PC-9 (cell line): ENCODE results near the gene PXDN. TPM values are rescaled to one million over a fixed set of nuclear protein-coding genes. Genes with fewer than 3 reads are reported as not detected.

Experiments used
- BruUV-seq: library from RNA; stranded (reverse); fragments of 400-500 nt; replicated peaks from 2 replicates; lab custom pipeline; 2021; lab: Mats Ljungman, UMichigan
- CTCF ChIA-PET: fragments of 300-600 bp; sonication (Branson Sonifier 250); formaldehyde crosslinking; loops from one replicate; lab custom pipeline; 2022; ENCODE audit warnings: antibody characterized with exemption; lab: Charles Lee
- POLR2A ChIA-PET: fragments of 300-600 bp; sonication (Branson Sonifier 250); formaldehyde crosslinking; loops from one replicate; lab custom pipeline; 2022; ENCODE audit warnings: antibody characterized with exemption; ENCODE audit not compliant: unreplicated experiment; lab: Charles Lee
- DNase-seq, 2 experiments: peaks; one replicate each; pipeline versions ENCODE4 v3.0.0 to v3.0.0-alpha.2; 2015 to 2022; ENCODE audit warnings: mixed read lengths in 1 of 2
- H2AFZ ChIP-seq: fragments of 200-600 bp; sonication (generic); 2 replicates; pipeline ENCODE4 v1.8.1; 2017; ENCODE audit warnings: antibody characterized with exemption
- H3F3A ChIP-seq: fragments of 200-600 bp; sonication (generic); 2 replicates; pipeline ENCODE4 v1.8.1; 2017; ENCODE audit warnings: antibody characterized with exemption, mild to moderate bottlenecking, low read depth; ENCODE audit not compliant: insufficient read depth
- H3K27ac ChIP-seq: fragments of 200-600 bp; sonication (generic); 2 replicates; pipeline ENCODE4 v1.6.1; 2016; ENCODE audit warnings: mixed run types
- H3K27me3 ChIP-seq: fragments of 200-600 bp; sonication (generic); 2 replicates; pipeline ENCODE4 v1.6.1; 2016; ENCODE audit warnings: low read depth, mixed run types; ENCODE audit not compliant: insufficient read depth
- H3K36me3 ChIP-seq: fragments of 200-600 bp; sonication (generic); 2 replicates; pipeline ENCODE4 v1.6.1; 2016; ENCODE audit warnings: low read depth, mixed run types
- H3K4me1 ChIP-seq: fragments of 200-600 bp; sonication (generic); replicated peaks from 2 replicates; pipeline ENCODE4 v1.6.1; 2016; ENCODE audit warnings: mixed run types; ENCODE audit not compliant: insufficient read depth
- H3K4me2 ChIP-seq: fragments of 200-600 bp; sonication (generic); 2 replicates; pipeline ENCODE4 v1.6.1; 2017; ENCODE audit warnings: mixed run types
- H3K4me3 ChIP-seq: fragments of 200-600 bp; sonication (generic); 2 replicates; pipeline ENCODE4 v1.6.1; 2016; ENCODE audit warnings: mixed run types
- H3K79me2 ChIP-seq: fragments of 200-600 bp; sonication (generic); 2 replicates; pipeline ENCODE4 v1.6.1; 2017; ENCODE audit warnings: low read depth, mixed run types
- H3K9me2 ChIP-seq: fragments of 200-600 bp; sonication (generic); 2 replicates; pipeline ENCODE4 v1.8.1; 2017; ENCODE audit warnings: mild to moderate bottlenecking; ENCODE audit not compliant: insufficient read depth
- H3K9me3 ChIP-seq: fragments of 200-600 bp; sonication (generic); 2 replicates; pipeline ENCODE4 v1.8.1; 2016; ENCODE audit warnings: low read depth; ENCODE audit not compliant: insufficient read depth
- H4K20me1 ChIP-seq: fragments of 200-600 bp; sonication (generic); 2 replicates; pipeline ENCODE4 v1.8.1; 2017; ENCODE audit not compliant: insufficient read depth
- CTCF ChIP-seq: fragments of 200-600 bp; sonication (generic); conservative IDR thresholded peaks from 2 replicates; pipeline ENCODE4 v1.6.1; 2017; ENCODE audit warnings: mixed run types, antibody characterized with exemption, mild to moderate bottlenecking, moderate library complexity
- EZH2 ChIP-seq: fragments of 200-600 bp; sonication (generic); IDR thresholded peaks from 2 replicates; pipeline ENCODE4 v1.8.0; 2017; ENCODE audit warnings: antibody characterized with exemption, low read depth
- intact Hi-C: fragments of 100-400 bp; cut with micrococcal nuclease; formaldehyde crosslinking; loops from one replicate; pipeline ENCODE4 v1.10.0; 2022; ENCODE audit not compliant: unreplicated experiment
- total RNA-seq: library from RNA; stranded (reverse); gene quantifications from 2 replicates; pipeline ENCODE4 v1.2.3, GENCODE V29; 2021

Gene PXDN
- total RNA-seq, 1 experiment from 2014 or later, result 91.1 TPM

- H2AFZ ChIP-seq, result no peak overlapping the region
- TF ChIP-seq CTCF (no peak), EZH2 (no peak)
- H3K27ac ChIP-seq, result no peak overlapping the region
- H4K20me1 ChIP-seq, result no peaks in the 10 kb centered on the region; the same call in 1 of the 2 replicates
- no peak overlapping the region for H3K4me3 ChIP-seq
- no peaks in the 10 kb centered on the region for H3K9me2 ChIP-seq
- H3K79me2 ChIP-seq, result no peaks in the 10 kb centered on the region
- no peak overlapping the region for H3K4me2 ChIP-seq
- DNase-seq, result no peak
- H3F3A ChIP-seq, result peaks cover 8% of the 10 kb centered on the region; the same call in 1 of the 2 replicates
- intact Hi-C loops, result loop anchor here (5.0 kb wide), 2 partner anchors 125 to 140 kb away; no protein-coding TSS in a partner anchor
- no TSS peak for BruUV-seq
- peaks cover 21% of the 10 kb centered on the region; the same call in 1 of the 2 replicates for H3K27me3 ChIP-seq
- ChIA-PET POLR2A (no interaction called here), CTCF (interaction anchor here (0.6 kb wide), 1 partner anchor 43 kb away, joined by 3 read pairs; no protein-coding TSS in a partner anchor)
- peaks cover 5% of the 10 kb centered on the region for H3K4me1 ChIP-seq
- no peaks in the 10 kb centered on the region for H3K9me3 ChIP-seq
- H3K36me3 ChIP-seq, result peaks cover 9% of the 10 kb centered on the region; the same call in 1 of the 2 replicates
Measured at GRCh38 chr2:1677821-1678165, 66.5 kb downstream of the PXDN start.

GRCh38 chr2:1676913-1677820 is 67.1 kb downstream of the PXDN start:
- H3K36me3 ChIP-seq, result peaks cover 9% of the 10 kb centered on the region; the same call in 1 of the 2 replicates
- H3K27me3 ChIP-seq, result peaks cover 20% of the 10 kb centered on the region; the same call in 1 of the 2 replicates
- no peaks in the 10 kb centered on the region for H3K79me2 ChIP-seq
- H3K9me2 ChIP-seq, result no peaks in the 10 kb centered on the region
- DNase-seq, result no peak
- intact Hi-C loops, result loop anchor here (5.0 kb wide), 2 partner anchors 125 to 140 kb away; no protein-coding TSS in a partner anchor
- peaks cover 5% of the 10 kb centered on the region for H3K4me1 ChIP-seq
- ChIA-PET CTCF (interaction anchor here (0.6 kb wide), 1 partner anchor 43 kb away, joined by 3 read pairs; no protein-coding TSS in a partner anchor), POLR2A (no interaction called here)
- no peak overlapping the region for H2AFZ ChIP-seq
- H3F3A ChIP-seq, result peaks cover 8% of the 10 kb centered on the region; the same call in 1 of the 2 replicates
- H3K27ac ChIP-seq, result no peak overlapping the region
- no TSS peak for BruUV-seq
- H3K4me3 ChIP-seq, result no peak overlapping the region
- H3K9me3 ChIP-seq, result no peaks in the 10 kb centered on the region
- no peak overlapping the region for H3K4me2 ChIP-seq
- H4K20me1 ChIP-seq, result no peaks in the 10 kb centered on the region; the same call in 1 of the 2 replicates
- TF ChIP-seq EZH2, result no peak
- TF ChIP-seq CTCF, result no peak

- H3K27me3 ChIP-seq, result peaks cover 15% of the 10 kb centered on the region; the same call in 1 of the 2 replicates
- H3F3A ChIP-seq, result peaks cover 8% of the 10 kb centered on the region; the same call in 1 of the 2 replicates
- peak overlapping the region; percentile 59 for H3K27ac ChIP-seq
- H3K36me3 ChIP-seq, result peaks cover 9% of the 10 kb centered on the region; the same call in 1 of the 2 replicates
- H3K4me3 ChIP-seq, result no peak overlapping the region
- CTCF ChIA-PET, result interaction anchor here (0.7 kb wide), 1 partner anchor 63 kb away, joined by 5 read pairs; no protein-coding TSS in a partner anchor
- H3K9me3 ChIP-seq, result no peaks in the 10 kb centered on the region
- DNase-seq, result no peak
- H3K4me1 ChIP-seq, result peaks cover 5% of the 10 kb centered on the region
- no peaks in the 10 kb centered on the region for H3K79me2 ChIP-seq
- no peak overlapping the region for H3K4me2 ChIP-seq
- POLR2A ChIA-PET, result no interaction called here
- no peak overlapping the region for H2AFZ ChIP-seq
- H4K20me1 ChIP-seq, result no peaks in the 10 kb centered on the region; the same call in 1 of the 2 replicates
- intact Hi-C loops, result loop anchor here (5.0 kb wide), 2 partner anchors 124 to 141 kb away; no protein-coding TSS in a partner anchor
- no TSS peak for BruUV-seq
- H3K9me2 ChIP-seq, result no peaks in the 10 kb centered on the region
- 0 out of 2 replicates have a peak, but pooled peaks have one; percentile 10 for TF ChIP-seq CTCF
- no peak for TF ChIP-seq EZH2
Measured at GRCh38 chr2:1676091-1676912, 68.0 kb downstream of the PXDN start.
